A549 (cell line): ENCODE data around the gene MLLT10.
"Not testable (repeated sequence)": the region's sequence is repeated elsewhere in the genome, so short reads cannot be mapped to it uniquely, and the experiment has no call there.

Source experiments
- CEBPB ChIP-seq, 2 experiments: fragments of >200 bp in 1 of 2; sonication (Bioruptor Twin) in 1 of 2; formaldehyde crosslinking in 1 of 2; IDR thresholded peaks; 2 replicates each; pipeline ENCODE4 v1.6.1; 2012 to 2016
- CTCF ChIP-seq: fragments of >200 bp; sonication (Bioruptor Twin); formaldehyde crosslinking; IDR thresholded peaks from 3 replicates; pipeline ENCODE4 v1.5.1; 2016
- EP300 ChIP-seq, 2 experiments: fragments of >200 bp; sonication (Bioruptor Twin); formaldehyde crosslinking; IDR thresholded peaks; 2 replicates in 1 of 2; 3 replicates in 1 of 2; pipeline ENCODE4 v1.6.1; 2016 to 2017
- ESRRA ChIP-seq: fragments of 150-350 bp; IDR thresholded peaks from 2 replicates; pipeline ENCODE4 v1.6.1; 2014; ENCODE audit warnings: mild to moderate bottlenecking, low read length, borderline replicate concordance
- FOXS1 ChIP-seq: fragments of 250-450 bp; sonication (Bioruptor Pico); IDR thresholded peaks from 2 replicates; pipeline ENCODE4 v1.5.0; 2020; ENCODE audit warnings: mild to moderate bottlenecking, moderate library complexity
- GATA3 ChIP-seq: IDR thresholded peaks from 2 replicates; pipeline ENCODE4 v1.6.1; 2012; ENCODE audit warnings: borderline replicate concordance
- HMGXB4 ChIP-seq: fragments of 250-450 bp; sonication (Bioruptor Pico); IDR thresholded peaks from 2 replicates; pipeline ENCODE4 v1.5.0; 2021; ENCODE audit warnings: mild to moderate bottlenecking, moderate library complexity, borderline replicate concordance
- KDM5A ChIP-seq: fragments of 200-600 bp; sonication (generic); IDR thresholded peaks from 2 replicates; pipeline ENCODE4 v1.6.1; 2016; ENCODE audit warnings: antibody characterized with exemption, mild to moderate bottlenecking
- MAX ChIP-seq: IDR thresholded peaks from 2 replicates; pipeline ENCODE4 v1.6.1; 2012
- NR3C1 ChIP-seq: fragments of >200 bp; sonication (Bioruptor Twin); formaldehyde crosslinking; IDR thresholded peaks from 3 replicates; pipeline ENCODE4 v1.6.1; 2017
- POLR2A ChIP-seq: IDR thresholded peaks from 2 replicates; pipeline ENCODE4 v1.6.1; 2012; ENCODE audit warnings: mild to moderate bottlenecking, low read length
- RAD21 ChIP-seq, 2 experiments: fragments of >200 bp in 1 of 2; sonication (Bioruptor Twin) in 1 of 2; formaldehyde crosslinking in 1 of 2; IDR thresholded peaks in 1 of 2; conservative IDR thresholded peaks in 1 of 2; 2 replicates in 1 of 2; 3 replicates in 1 of 2; pipeline ENCODE4 v1.6.1; 2012 to 2018; ENCODE audit warnings: inconsistent platforms in 1 of 2
- RFX5 ChIP-seq: fragments of 450-650 bp; IDR thresholded peaks from 2 replicates; pipeline ENCODE4 v1.7.1; 2014; ENCODE audit warnings: antibody characterized with exemption, mild to moderate bottlenecking, moderate library complexity
- USF2 ChIP-seq: fragments of 450-650 bp; IDR thresholded peaks from 2 replicates; pipeline ENCODE4 v1.6.1; 2014; ENCODE audit warnings: antibody characterized with exemption

GRCh38 chr10:21588159-21588558 is 54.1 kb downstream of the MLLT10 start:
- TF ChIP-seq CTCF; POLR2A; KDM5A; MAX; RFX5; EP300 (IDR thresholded peaks at IDR 0.05); USF2; ESRRA; HMGXB4 (CRISPR knock-in tag); RAD21 (conservative IDR thresholded peaks at IDR 0.05 in 1 of 2, IDR thresholded peaks at IDR 0.05 in 1 of 2); GATA3; CEBPB (IDR thresholded peaks at IDR 0.05); FOXS1; NR3C1: not testable (repeated sequence)
